Natural killer cell (primary cell): ENCODE data around the gene CEP152. TPM values are rescaled to one million over a fixed set of nuclear protein-coding genes. Genes with fewer than 3 reads are reported as not detected.

Experiments used
- ATAC-seq, 3 donors: fragments of 150-1000 bp in 2 of 3; fragments of 200-7000 bp in 1 of 3; cut with Tn5 transposase; 1 replicate in 1 of 3; 2 replicates in 2 of 3; pipeline ENCODE4 v1.10.0; 2021; ENCODE audit warnings: mild to moderate bottlenecking in 2 of 3, moderate library complexity in 2 of 3
- DNase-seq, 2 donors: peaks; one replicate each; pipeline versions ENCODE4 v3.0.0 to v3.0.0-alpha.2; 2013 to 2021; ENCODE audit warnings: mixed read lengths in 1 of 2
- H3K27ac ChIP-seq: one replicate; pipeline ENCODE4 v1.5.1; 2013; ENCODE audit warnings: mild to moderate bottlenecking, low read length
- H3K27me3 ChIP-seq: one replicate; pipeline ENCODE4 v1.6.1; 2013; ENCODE audit warnings: low read length; ENCODE audit not compliant: control insufficient read depth, insufficient read depth
- H3K36me3 ChIP-seq: one replicate; pipeline ENCODE4 v1.6.1; 2013; ENCODE audit warnings: low read length; ENCODE audit not compliant: control insufficient read depth, insufficient read depth
- H3K4me1 ChIP-seq: one replicate; pipeline ENCODE4 v1.6.1; 2013; ENCODE audit warnings: low read length; ENCODE audit not compliant: control insufficient read depth, insufficient read depth
- H3K4me3 ChIP-seq: one replicate; pipeline ENCODE4 v1.5.1; 2013; ENCODE audit warnings: low read length
- H3K9me3 ChIP-seq: one replicate; pipeline ENCODE4 v1.6.1; 2013; ENCODE audit warnings: low read length; ENCODE audit not compliant: control insufficient read depth, insufficient read depth
- H3K27ac Mint-ChIP-seq, 2 donors: one replicate each; pipeline ENCODE4 v1.8.0; 2022; ENCODE audit warnings: mild to moderate bottlenecking in 2 of 2, mixed read lengths in 2 of 2, moderate library complexity in 1 of 2
- H3K27me3 Mint-ChIP-seq, 2 donors: one replicate each; pipeline ENCODE4 v1.8.0; 2022; ENCODE audit warnings: low read depth in 2 of 2, mixed read lengths in 2 of 2
- H3K36me3 Mint-ChIP-seq: one replicate; pipeline ENCODE4 v1.8.0; 2022; ENCODE audit warnings: mixed read lengths
- H3K4me1 Mint-ChIP-seq, 2 donors: one replicate each; pipeline ENCODE4 v1.8.0; 2022; ENCODE audit warnings: mixed read lengths in 2 of 2
- H3K4me3 Mint-ChIP-seq: one replicate; pipeline ENCODE4 v1.8.0; 2022; ENCODE audit warnings: mild to moderate bottlenecking, moderate library complexity, mixed read lengths
- H3K9me3 Mint-ChIP-seq, 2 donors: one replicate each; pipeline ENCODE4 v1.8.0; 2022; ENCODE audit warnings: mixed read lengths in 2 of 2
- CTCF ChIP-seq: fragments of 200-600 bp; IDR thresholded peaks from one replicate; pipeline ENCODE4 v1.8.0; 2022; ENCODE audit warnings: antibody characterized with exemption
- WGBS: methylation state at CpG from one replicate; pipeline ENCODE4 v1.1.7; 2013; ENCODE audit warnings: missing lambda C conversion rate; ENCODE audit not compliant: insufficient coverage; 5-methylcytosine and 5-hydroxymethylcytosine counted together
- intact Hi-C: fragments of 100-400 bp; cut with micrococcal nuclease; formaldehyde crosslinking; loops from one replicate; pipeline ENCODE4 v1.14.2; 2022
- total RNA-seq, 4 donors: library from RNA; stranded (reverse); fragments of 120-200 nt in 1 of 4; gene quantifications; one replicate each; pipeline versions ENCODE4 v1.2.3 to v1.2.4, GENCODE V29; 2013 to 2022

CEP152 gene
- total RNA-seq, 3 donors from 2014 or later (not counting 1 experiment from before 2014, with no cell fraction given) = 7.2 to 11.4 (median 9.2) TPM

- Mint-ChIP-seq H3K9me3 (peaks cover 0 to 5% of the 10 kb centered on the region in 2 donors), H3K4me3 (no peak overlapping the region), H3K27ac (no peak overlapping the region), H3K36me3 (peaks cover 13% of the 10 kb centered on the region), H3K4me1 (no peaks in the 10 kb centered on the region), H3K27me3 (no peaks in the 10 kb centered on the region)
- no peak overlapping the region for H3K4me3 ChIP-seq
- intact Hi-C loops = no loop called here
- no peak for TF ChIP-seq CTCF
- no peaks in the 10 kb centered on the region for H3K9me3 ChIP-seq
- H3K27me3 ChIP-seq = no peaks in the 10 kb centered on the region
- no peaks in the 10 kb centered on the region for H3K4me1 ChIP-seq
- 98% methylated on average over 3 of the region's 3 CpGs for WGBS
- no peaks in the 10 kb centered on the region for H3K36me3 ChIP-seq
- no peak for DNase-seq
- no peak for ATAC-seq
- no peak overlapping the region for H3K27ac ChIP-seq
Measured at GRCh38 chr15:48720646-48721045, 90.2 kb downstream of the CEP152 start.

- H3K27ac ChIP-seq = no peak overlapping the region
- 76% methylated on average over 4 of the region's 4 CpGs for WGBS
- Mint-ChIP-seq H3K36me3 (peaks cover 17% of the 10 kb centered on the region), H3K4me1 (no peaks in the 10 kb centered on the region), H3K4me3 (no peak overlapping the region), H3K27me3 (no peaks in the 10 kb centered on the region), H3K27ac (no peak overlapping the region), H3K9me3 (peaks cover 0 to 10% of the 10 kb centered on the region in 2 donors)
- H3K4me1 ChIP-seq = no peaks in the 10 kb centered on the region
- no peak overlapping the region for H3K4me3 ChIP-seq
- H3K27me3 ChIP-seq = no peaks in the 10 kb centered on the region
- DNase-seq = no peak
- no peak for ATAC-seq
- TF ChIP-seq CTCF = no peak
- no peaks in the 10 kb centered on the region for H3K9me3 ChIP-seq
- no peaks in the 10 kb centered on the region for H3K36me3 ChIP-seq
- intact Hi-C loops = no loop called here
Measured at GRCh38 chr15:48719668-48720067, 91.2 kb downstream of the CEP152 start.

GRCh38 chr15:48718646-48719045, 92.2 kb downstream of the CEP152 start:
- Mint-ChIP-seq H3K4me3 (no peak overlapping the region), H3K27me3 (no peaks in the 10 kb centered on the region), H3K9me3 (peaks cover 0 to 10% of the 10 kb centered on the region in 2 donors), H3K36me3 (peaks cover 17% of the 10 kb centered on the region), H3K27ac (no peak overlapping the region), H3K4me1 (no peaks in the 10 kb centered on the region)
- no peaks in the 10 kb centered on the region for H3K4me1 ChIP-seq
- H3K36me3 ChIP-seq = no peaks in the 10 kb centered on the region
- no peak overlapping the region for H3K4me3 ChIP-seq
- TF ChIP-seq CTCF = no peak
- 90% methylated on average over 2 of the region's 2 CpGs for WGBS
- intact Hi-C loops = no loop called here
- no peak for DNase-seq
- no peaks in the 10 kb centered on the region for H3K9me3 ChIP-seq
- H3K27me3 ChIP-seq = no peaks in the 10 kb centered on the region
- H3K27ac ChIP-seq = no peak overlapping the region
- no peak for ATAC-seq

- Histone ChIP-seq H3K4me3 (no peak overlapping the region), H3K36me3 (no peaks in the 10 kb centered on the region), H3K27ac (no peak overlapping the region), H3K4me1 (no peaks in the 10 kb centered on the region), H3K9me3 (no peaks in the 10 kb centered on the region), H3K27me3 (no peaks in the 10 kb centered on the region)
- ATAC-seq = no peak
- no peak overlapping the region for H3K27ac Mint-ChIP-seq
- H3K4me1 Mint-ChIP-seq = no peaks in the 10 kb centered on the region
- TF ChIP-seq CTCF = no peak
- no peak overlapping the region for H3K4me3 Mint-ChIP-seq
- no peaks in the 10 kb centered on the region for H3K27me3 Mint-ChIP-seq
- 94% methylated on average over 4 of the region's 4 CpGs for WGBS
- DNase-seq = no peak
- peaks cover 17% of the 10 kb centered on the region for H3K36me3 Mint-ChIP-seq
- intact Hi-C loops = no loop called here
- H3K9me3 Mint-ChIP-seq = peaks cover 2 to 10% of the 10 kb centered on the region in 2 donors
Measured at GRCh38 chr15:48717458-48717857, 93.4 kb downstream of the CEP152 start.
